ENCODE results near the gene ATP6AP1. TPM values are rescaled to one million over a fixed set of nuclear protein-coding genes. Genes with fewer than 3 reads are reported as not detected.

ATP6AP1 gene
- total and polyA plus RNA-seq, 2 of the 13 experiments (the other 11 are each of a cell fraction or from before 2014, with no cell fraction given) = 56.7 to 110 TPM

GRCh38 chrX:154428176-154429171 lies at the start of gene ATP6AP1 (continued):
- TF ChIP-seq, protein P1, sequence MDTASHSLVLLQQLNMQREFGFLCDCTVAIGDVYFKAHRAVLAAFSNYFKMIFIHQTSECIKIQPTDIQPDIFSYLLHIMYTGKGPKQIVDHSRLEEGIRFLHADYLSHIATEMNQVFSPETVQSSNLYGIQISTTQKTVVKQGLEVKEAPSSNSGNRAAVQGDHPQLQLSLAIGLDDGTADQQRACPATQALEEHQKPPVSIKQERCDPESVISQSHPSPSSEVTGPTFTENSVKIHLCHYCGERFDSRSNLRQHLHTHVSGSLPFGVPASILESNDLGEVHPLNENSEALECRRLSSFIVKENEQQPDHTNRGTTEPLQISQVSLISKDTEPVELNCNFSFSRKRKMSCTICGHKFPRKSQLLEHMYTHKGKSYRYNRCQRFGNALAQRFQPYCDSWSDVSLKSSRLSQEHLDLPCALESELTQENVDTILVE (CRISPR knock-in tag; IDR thresholded peaks at IDR 0.05) = no peak
- TF ChIP-seq, protein P2, sequence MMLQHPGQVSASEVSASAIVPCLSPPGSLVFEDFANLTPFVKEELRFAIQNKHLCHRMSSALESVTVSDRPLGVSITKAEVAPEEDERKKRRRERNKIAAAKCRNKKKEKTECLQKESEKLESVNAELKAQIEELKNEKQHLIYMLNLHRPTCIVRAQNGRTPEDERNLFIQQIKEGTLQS (CRISPR knock-in tag; IDR thresholded peaks at IDR 0.05) = no peak
- TF ChIP-seq ZBTB38 (CRISPR knock-in tag; IDR thresholded peaks at IDR 0.05) (peak; percentile 59; the same call in 1 of the 2 replicates), SNRNP70 (IDR thresholded peaks at IDR 0.05; ENCODE audit: low read depth, low read length) (no peak), MAFF (IDR thresholded peaks at IDR 0.05; ENCODE audit: low read depth, low read length) (no peak), ATF7 (IDR thresholded peaks at IDR 0.05) (no peak), ATF7 (CRISPR knock-in tag; IDR thresholded peaks at IDR 0.05) (no peak), MIER2 (CRISPR knock-in tag; IDR thresholded peaks at IDR 0.05) (no peak), SOX5 (CRISPR knock-in tag; IDR thresholded peaks at IDR 0.05; ENCODE audit: borderline replicate concordance) (no peak), ZKSCAN5 (CRISPR knock-in tag; IDR thresholded peaks at IDR 0.05) (no peak), SUZ12 (IDR thresholded peaks at IDR 0.05; ENCODE audit: low read depth, low read length) (no peak), ZNF775 (CRISPR knock-in tag; IDR thresholded peaks at IDR 0.05; ENCODE audit: borderline replicate concordance) (no peak), GATAD2A (CRISPR knock-in tag; IDR thresholded peaks at IDR 0.05) (no peak), PRDM4 (CRISPR knock-in tag; IDR thresholded peaks at IDR 0.05; ENCODE audit: borderline replicate concordance) (no peak), ZFAT (CRISPR knock-in tag; conservative IDR thresholded peaks at IDR 0.05) (0 out of 2 replicates have a peak, but pooled peaks have one; percentile 63), SMC3 (IDR thresholded peaks at IDR 0.05; ENCODE audit: low read length) (no peak), ZNF782 (CRISPR knock-in tag; IDR thresholded peaks at IDR 0.05; ENCODE audit: borderline replicate concordance) (no peak), FOXK1 (CRISPR knock-in tag; IDR thresholded peaks at IDR 0.05; ENCODE audit: borderline replicate concordance, low read depth) (no peak), PRPF4 (IDR thresholded peaks at IDR 0.05; ENCODE audit: low read depth, low read length, poor library complexity, severe bottlenecking) (no peak), ZNF367 (CRISPR knock-in tag; IDR thresholded peaks at IDR 0.05; ENCODE audit: borderline replicate concordance) (no peak)
- TF ChIP-seq, protein P3, sequence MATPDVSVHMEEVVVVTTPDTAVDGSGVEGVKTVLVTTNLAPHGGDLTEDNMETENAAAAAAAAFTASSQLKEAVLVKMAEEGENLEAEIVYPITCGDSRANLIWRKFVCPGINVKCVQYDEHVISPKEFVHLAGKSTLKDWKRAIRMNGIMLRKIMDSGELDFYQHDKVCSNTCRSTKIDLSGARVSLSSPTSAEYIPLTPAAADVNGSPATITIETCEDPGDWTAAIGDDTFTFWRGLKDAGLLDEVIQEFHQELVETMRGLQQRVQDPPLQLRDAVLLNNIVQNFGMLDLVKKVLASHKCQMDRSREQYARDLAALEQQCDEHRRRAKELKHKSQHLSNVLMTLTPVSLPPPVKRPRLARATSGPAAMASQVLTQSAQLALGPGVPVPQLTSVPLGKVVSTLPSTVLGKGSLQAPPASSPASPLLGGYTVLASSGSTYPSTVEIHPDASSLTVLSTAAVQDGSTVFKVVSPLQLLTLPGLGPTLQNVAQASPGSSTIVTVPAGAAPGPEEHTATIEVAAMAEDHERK (CRISPR knock-in tag; IDR thresholded peaks at IDR 0.05; ENCODE audit: low read depth) = peak; percentile 21; the same call in 1 of the 2 replicates
- TF ChIP-seq, protein P4, sequence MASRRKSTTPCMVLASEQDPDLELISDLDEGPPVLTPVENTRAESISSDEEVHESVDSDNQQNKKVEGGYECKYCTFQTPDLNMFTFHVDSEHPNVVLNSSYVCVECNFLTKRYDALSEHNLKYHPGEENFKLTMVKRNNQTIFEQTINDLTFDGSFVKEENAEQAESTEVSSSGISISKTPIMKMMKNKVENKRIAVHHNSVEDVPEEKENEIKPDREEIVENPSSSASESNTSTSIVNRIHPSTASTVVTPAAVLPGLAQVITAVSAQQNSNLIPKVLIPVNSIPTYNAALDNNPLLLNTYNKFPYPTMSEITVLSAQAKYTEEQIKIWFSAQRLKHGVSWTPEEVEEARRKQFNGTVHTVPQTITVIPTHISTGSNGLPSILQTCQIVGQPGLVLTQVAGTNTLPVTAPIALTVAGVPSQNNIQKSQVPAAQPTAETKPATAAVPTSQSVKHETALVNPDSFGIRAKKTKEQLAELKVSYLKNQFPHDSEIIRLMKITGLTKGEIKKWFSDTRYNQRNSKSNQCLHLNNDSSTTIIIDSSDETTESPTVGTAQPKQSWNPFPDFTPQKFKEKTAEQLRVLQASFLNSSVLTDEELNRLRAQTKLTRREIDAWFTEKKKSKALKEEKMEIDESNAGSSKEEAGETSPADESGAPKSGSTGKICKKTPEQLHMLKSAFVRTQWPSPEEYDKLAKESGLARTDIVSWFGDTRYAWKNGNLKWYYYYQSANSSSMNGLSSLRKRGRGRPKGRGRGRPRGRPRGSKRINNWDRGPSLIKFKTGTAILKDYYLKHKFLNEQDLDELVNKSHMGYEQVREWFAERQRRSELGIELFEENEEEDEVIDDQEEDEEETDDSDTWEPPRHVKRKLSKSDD (CRISPR knock-in tag; IDR thresholded peaks at IDR 0.05; ENCODE audit: low read depth) = no peak
